Measurements from ENCODE around the gene UNC5A.

The UNC5A gene

DNA sequence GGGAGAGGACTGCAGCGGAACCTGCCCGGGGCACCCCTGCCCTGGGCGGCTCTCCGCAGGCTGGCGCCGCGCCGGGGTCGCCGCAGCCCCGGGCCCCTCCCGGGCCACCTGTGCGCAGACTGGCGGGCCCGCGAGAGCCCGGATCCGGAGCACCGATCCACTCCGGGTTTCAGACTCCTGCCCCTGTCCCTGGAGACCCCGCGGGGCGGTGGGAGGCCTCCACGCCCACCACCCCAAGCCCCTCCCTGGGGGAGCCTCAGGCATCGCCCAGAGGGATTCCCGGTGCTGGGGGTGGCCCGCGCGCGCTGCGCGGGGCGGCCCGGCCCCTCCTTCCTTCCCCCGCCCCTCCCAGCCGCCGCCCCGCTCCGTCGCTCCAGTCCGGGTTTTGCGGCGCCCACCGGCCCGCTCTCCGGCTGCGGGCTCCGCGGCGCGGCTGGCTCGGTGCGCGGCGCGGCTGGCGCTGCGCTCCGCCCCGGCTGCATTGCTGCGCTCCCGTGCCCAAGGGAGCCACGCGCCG lies at the start of gene UNC5A:
Gene UNC5A, plus strand, starts transcription at position 479 of the 517 bp plus-strand sequence. CDS start 192 bp downstream, outside the sequence.
- DNase-seq (ENCODE audit: low read depth), result peak; percentile 57
- no peak within 1 kb of the TSS for H3K4me3 ChIP-seq (ENCODE audit: low read length)
- TF ChIP-seq CTCF (IDR thresholded peaks at IDR 0.05; ENCODE audit: insufficient read depth, low read depth, low read length, missing control alignments), result no peak

DNA sequence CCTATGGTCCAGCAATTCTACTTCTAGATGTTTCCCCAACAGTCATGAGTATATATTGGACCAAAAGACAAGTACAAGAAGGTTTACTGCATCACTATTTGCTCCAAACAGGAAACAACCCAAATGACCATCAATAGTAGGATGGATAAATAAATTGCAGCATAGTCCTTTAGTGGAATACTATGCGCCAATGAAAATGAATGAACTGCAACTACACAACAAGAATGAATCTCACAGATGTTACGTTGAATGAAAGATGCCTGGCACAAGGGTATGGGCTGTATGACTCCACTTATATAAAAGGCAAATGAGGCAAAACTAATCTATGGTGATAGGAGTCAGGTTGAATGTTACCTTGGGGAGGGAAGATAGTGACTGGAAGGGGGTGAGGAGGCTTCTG lies 48.6 kb upstream of the UNC5A start:
- no peak for DNase-seq (ENCODE audit: low read depth)
- no peak overlapping the region for H3K4me3 ChIP-seq (ENCODE audit: low read length)
- TF ChIP-seq CTCF (IDR thresholded peaks at IDR 0.05; ENCODE audit: insufficient read depth, low read depth, low read length, missing control alignments), result no peak

DNA sequence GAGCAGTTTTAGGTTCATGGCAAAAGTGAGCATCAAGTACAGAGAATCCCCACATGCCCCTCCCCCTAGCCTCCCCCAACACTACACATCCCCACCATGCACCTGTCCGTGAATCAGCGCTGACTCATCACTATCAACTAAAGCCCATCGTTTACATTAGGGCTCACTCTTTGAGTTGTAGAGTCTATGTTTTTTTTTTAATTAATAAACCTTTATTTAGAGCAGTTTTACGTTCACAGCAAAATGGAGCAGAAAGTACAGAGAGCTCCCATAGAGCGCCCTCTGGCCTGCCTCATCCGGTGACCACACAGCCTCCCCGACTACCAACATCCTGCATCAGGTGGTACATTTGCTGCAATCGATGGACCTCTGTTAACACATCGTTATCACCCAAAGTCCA lies 47.9 kb upstream of the UNC5A start:
- TF ChIP-seq CTCF (IDR thresholded peaks at IDR 0.05; ENCODE audit: insufficient read depth, low read depth, low read length, missing control alignments), result no peak
- H3K4me3 ChIP-seq (ENCODE audit: low read length), result no peak overlapping the region
- DNase-seq (ENCODE audit: low read depth), result no peak

DNA sequence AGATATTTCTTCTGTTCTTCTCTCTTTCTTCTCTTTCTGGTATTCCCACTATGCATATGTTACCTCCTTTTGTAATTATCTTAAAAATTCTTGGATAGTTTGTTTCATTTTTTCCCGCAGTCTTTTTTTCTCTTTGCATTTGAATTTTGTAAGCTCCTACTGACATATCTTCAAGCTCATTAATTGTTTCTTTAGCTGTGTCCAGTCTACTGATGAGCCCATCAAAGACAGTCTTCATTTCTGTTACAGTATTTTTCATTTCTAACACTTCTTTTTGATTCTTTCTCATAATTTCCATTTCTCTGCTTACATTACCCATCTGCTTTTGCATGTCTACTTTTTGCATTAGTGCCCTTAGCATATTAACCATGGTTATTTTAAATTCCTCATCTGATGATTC lies 44.7 kb upstream of the UNC5A start:
- no peak for TF ChIP-seq CTCF (IDR thresholded peaks at IDR 0.05; ENCODE audit: insufficient read depth, low read depth, low read length, missing control alignments)
- no peak overlapping the region for H3K4me3 ChIP-seq (ENCODE audit: low read length)
- DNase-seq (ENCODE audit: low read depth), result no peak

DNA sequence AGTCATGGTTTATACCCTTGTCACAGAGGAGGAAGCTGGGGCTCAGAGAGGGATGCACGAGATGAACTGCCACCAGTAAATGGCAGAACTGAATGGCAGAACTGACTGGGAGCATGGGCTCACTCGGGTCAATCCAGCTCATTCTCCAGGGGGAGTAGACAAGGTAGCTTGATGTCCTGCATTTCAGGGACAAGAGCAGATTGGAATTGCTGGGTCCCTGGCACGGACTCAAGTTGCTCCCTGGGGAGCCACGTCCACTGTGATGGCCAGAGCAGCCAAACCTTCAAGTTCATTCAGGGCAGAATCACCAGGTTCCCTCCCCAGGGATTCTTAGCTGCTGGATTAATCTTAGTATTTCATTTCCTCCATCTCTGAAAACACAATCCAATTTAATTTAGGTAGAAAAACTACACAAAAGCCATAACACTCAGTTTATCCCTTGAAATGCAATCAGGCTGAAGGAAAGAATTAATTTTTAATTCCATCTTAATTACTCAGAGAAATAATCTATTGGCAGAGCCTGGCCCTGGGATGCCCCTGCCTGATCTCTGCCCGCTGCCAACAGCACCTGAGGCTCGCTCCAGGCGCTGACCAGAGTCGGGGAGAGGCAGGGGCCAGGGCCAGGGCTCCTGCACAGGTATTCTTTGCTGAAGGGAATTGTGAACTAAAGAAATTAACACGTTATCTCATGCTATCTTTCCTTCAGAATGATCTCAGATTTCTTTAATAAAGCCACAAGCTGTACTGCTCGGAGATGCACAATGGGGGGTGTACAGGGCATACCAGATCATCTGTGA lies 42.0 kb upstream of the UNC5A start:
- no peak for TF ChIP-seq CTCF (IDR thresholded peaks at IDR 0.05; ENCODE audit: insufficient read depth, low read depth, low read length, missing control alignments)
- H3K4me3 ChIP-seq (ENCODE audit: low read length), result no peak overlapping the region
- no peak for DNase-seq (ENCODE audit: low read depth)

DNA sequence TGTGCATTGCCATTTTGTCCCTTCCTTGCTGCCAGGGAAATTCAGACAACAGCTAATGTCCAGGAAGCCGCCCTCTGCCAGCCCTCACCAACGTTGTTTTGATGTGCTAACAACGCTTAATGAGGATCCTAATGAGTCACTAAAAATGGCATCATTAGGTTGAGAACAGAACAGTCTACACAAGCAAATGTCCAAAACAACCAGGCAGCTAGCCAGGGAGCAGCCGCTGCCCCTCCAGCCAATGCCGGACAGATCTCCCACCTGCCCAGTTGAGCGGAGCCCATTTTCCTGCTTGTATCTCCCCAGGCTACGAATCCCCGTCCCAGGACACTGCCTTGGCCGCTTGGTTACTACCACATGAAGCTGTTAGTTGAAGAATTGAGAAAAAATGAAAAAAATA lies 40.4 kb upstream of the UNC5A start:
- DNase-seq (ENCODE audit: low read depth), result no peak
- no peak for TF ChIP-seq CTCF (IDR thresholded peaks at IDR 0.05; ENCODE audit: insufficient read depth, low read depth, low read length, missing control alignments)

DNA sequence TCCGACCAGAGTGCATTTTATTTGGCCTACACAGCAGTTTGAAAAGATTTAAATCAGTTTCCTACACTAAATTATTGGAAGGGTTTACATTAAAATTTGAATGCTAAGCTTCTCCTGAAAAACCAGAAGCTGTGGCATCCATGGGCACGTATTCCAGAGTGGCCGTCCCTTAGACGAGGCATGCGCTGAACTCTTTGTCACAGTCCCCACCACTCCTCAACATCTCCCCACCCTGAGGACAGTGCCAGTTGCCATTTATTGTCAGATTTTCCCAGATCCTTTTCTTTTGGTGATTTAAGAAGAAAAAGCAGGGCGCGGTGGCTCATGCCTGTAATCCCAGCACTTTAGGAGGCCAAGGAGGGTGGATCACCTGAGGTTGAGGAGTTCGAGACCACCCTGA lies 39.9 kb upstream of the UNC5A start:
- H3K4me3 ChIP-seq (ENCODE audit: low read length), result no peak overlapping the region
- TF ChIP-seq CTCF (IDR thresholded peaks at IDR 0.05; ENCODE audit: insufficient read depth, low read depth, low read length, missing control alignments), result no peak
- DNase-seq (ENCODE audit: low read depth), result no peak

More for the DNA sequence above, 40.4 kb upstream of the UNC5A start:
- H3K4me3 ChIP-seq (ENCODE audit: low read length), result no peak overlapping the region
